ENCODE results near the gene TMEM170A.

GRCh38 chr16:75423723-75424104, 40.8 kb downstream of the TMEM170A start:
- no peak for TF ChIP-seq POLR2A (IDR thresholded peaks at IDR 0.05)
- TF ChIP-seq, protein P1, sequence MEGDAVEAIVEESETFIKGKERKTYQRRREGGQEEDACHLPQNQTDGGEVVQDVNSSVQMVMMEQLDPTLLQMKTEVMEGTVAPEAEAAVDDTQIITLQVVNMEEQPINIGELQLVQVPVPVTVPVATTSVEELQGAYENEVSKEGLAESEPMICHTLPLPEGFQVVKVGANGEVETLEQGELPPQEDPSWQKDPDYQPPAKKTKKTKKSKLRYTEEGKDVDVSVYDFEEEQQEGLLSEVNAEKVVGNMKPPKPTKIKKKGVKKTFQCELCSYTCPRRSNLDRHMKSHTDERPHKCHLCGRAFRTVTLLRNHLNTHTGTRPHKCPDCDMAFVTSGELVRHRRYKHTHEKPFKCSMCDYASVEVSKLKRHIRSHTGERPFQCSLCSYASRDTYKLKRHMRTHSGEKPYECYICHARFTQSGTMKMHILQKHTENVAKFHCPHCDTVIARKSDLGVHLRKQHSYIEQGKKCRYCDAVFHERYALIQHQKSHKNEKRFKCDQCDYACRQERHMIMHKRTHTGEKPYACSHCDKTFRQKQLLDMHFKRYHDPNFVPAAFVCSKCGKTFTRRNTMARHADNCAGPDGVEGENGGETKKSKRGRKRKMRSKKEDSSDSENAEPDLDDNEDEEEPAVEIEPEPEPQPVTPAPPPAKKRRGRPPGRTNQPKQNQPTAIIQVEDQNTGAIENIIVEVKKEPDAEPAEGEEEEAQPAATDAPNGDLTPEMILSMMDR (IDR thresholded peaks at IDR 0.05), result no peak

Measured in right lobe of liver (tissue), 4 donors.